Testis (tissue), 3 donors: ENCODE results near the gene HLA-DPB1. TPM values are rescaled to one million over a fixed set of nuclear protein-coding genes. Genes with fewer than 3 reads are reported as not detected.

ENCODE experiments used
- DNase-seq: peaks from one replicate; pipeline ENCODE4 v3.0.0-alpha.2; 2019
- H3K27ac ChIP-seq, 2 donors: fragments of 200-600 bp; sonication (generic); one replicate each; pipeline ENCODE4 v1.5.1; 2019
- H3K27me3 ChIP-seq: fragments of 200-600 bp; sonication (generic); one replicate; pipeline ENCODE4 v1.5.1; 2019
- H3K36me3 ChIP-seq: fragments of 200-600 bp; sonication (generic); one replicate; pipeline ENCODE4 v1.5.1; 2017; ENCODE audit warnings: low read depth; ENCODE audit errors: missing control alignments
- H3K4me1 ChIP-seq: fragments of 200-600 bp; sonication (generic); one replicate; pipeline ENCODE4 v1.5.1; 2019
- H3K4me3 ChIP-seq, 2 donors: fragments of 200-600 bp; sonication (generic); one replicate each; pipeline ENCODE4 v1.5.1; 2017 to 2019
- H3K9me3 ChIP-seq: fragments of 200-600 bp; sonication (generic); one replicate; pipeline ENCODE4 v1.5.1; 2017
- POLR2A ChIP-seq: fragments of 450-650 bp; IDR thresholded peaks from one replicate; pipeline ENCODE4 v1.6.1; 2017; ENCODE audit warnings: antibody characterized with exemption, mild to moderate bottlenecking, moderate library complexity
- WGBS, 2 donors: methylation state at CpG; one replicate each; pipeline ENCODE4 v1.1.5; 2018; 5-methylcytosine and 5-hydroxymethylcytosine counted together
- intact Hi-C: fragments of 100-400 bp; cut with DNase I; formaldehyde crosslinking; loops from one replicate; pipeline ENCODE4 v1.15.1; 2023; ENCODE audit warnings: low total_unique reads
- polyA plus RNA-seq: library from polyadenylated mRNA; stranded (reverse); fragments of 350-450 nt; fragmentation: Illumina TruSeq; extraction: RNeasy Lipid Tissue Mini Kit (QIAGEN cat#74804); gene quantifications from one replicate; pipeline ENCODE4 v1.2.3, GENCODE V29; 2014; ENCODE audit warnings: low read depth, low replicate concordance; ENCODE audit not compliant: insufficient read depth
- total RNA-seq, 2 donors: library from RNA; depleted of rRNA; stranded (reverse); fragments of >200 nt; gene quantifications; one replicate each; pipeline ENCODE4 v1.2.3, GENCODE V29; 2016
- TF ChIP-seq, protein P1 (sequence below), 3 experiments: fragments of 450-650 bp in 2 of 3; fragments of 200-600 bp in 1 of 3; sonication (generic) in 1 of 3; IDR thresholded peaks; one replicate each; pipeline ENCODE4 v1.5.1; 2016 to 2019; ENCODE audit warnings: antibody characterized with exemption in 3 of 3, mild to moderate bottlenecking in 2 of 3, moderate library complexity in 1 of 3

Gene HLA-DPB1
- total and polyA plus RNA-seq, 3 donors from 2014 or later: 14.4 to 183 (median 39.5) TPM

DNA sequence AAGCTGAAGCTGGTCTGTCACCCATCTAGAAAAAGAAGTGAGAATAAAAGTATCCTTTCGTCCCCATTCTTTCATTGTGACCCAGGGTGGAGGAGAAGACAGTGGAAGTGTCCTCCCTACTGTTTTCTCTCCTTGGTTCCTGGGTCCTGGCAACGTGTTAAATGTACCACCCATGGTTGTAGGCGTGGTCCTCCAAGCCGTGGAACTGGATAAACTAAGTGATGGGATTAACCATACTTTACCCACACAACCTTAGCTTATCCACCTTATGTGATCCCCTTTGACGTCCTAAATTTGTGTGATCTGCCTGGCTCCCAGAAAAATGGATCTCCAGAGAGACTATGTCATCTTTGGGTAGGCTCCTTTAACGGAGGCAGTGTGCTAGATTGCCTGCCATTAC lies 47.4 kb downstream of the HLA-DPB1 start:
- no peak for TF ChIP-seq POLR2A
- TF ChIP-seq, protein P1, sequence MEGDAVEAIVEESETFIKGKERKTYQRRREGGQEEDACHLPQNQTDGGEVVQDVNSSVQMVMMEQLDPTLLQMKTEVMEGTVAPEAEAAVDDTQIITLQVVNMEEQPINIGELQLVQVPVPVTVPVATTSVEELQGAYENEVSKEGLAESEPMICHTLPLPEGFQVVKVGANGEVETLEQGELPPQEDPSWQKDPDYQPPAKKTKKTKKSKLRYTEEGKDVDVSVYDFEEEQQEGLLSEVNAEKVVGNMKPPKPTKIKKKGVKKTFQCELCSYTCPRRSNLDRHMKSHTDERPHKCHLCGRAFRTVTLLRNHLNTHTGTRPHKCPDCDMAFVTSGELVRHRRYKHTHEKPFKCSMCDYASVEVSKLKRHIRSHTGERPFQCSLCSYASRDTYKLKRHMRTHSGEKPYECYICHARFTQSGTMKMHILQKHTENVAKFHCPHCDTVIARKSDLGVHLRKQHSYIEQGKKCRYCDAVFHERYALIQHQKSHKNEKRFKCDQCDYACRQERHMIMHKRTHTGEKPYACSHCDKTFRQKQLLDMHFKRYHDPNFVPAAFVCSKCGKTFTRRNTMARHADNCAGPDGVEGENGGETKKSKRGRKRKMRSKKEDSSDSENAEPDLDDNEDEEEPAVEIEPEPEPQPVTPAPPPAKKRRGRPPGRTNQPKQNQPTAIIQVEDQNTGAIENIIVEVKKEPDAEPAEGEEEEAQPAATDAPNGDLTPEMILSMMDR (IDR thresholded peaks at IDR 0.05): no peak
- Histone ChIP-seq H3K4me1 (no peaks in the 10 kb centered on the region), H3K27ac (no peak overlapping the region), H3K27me3 (no peaks in the 10 kb centered on the region), H3K4me3 (no peak overlapping the region), H3K36me3 (no peaks in the 10 kb centered on the region), H3K9me3 (no peaks in the 10 kb centered on the region)
- WGBS, 2 donors: 45 to 74% methylated on average over 6 of the region's 6 CpGs
- intact Hi-C loops: no loop called here
- no peak for DNase-seq

DNA sequence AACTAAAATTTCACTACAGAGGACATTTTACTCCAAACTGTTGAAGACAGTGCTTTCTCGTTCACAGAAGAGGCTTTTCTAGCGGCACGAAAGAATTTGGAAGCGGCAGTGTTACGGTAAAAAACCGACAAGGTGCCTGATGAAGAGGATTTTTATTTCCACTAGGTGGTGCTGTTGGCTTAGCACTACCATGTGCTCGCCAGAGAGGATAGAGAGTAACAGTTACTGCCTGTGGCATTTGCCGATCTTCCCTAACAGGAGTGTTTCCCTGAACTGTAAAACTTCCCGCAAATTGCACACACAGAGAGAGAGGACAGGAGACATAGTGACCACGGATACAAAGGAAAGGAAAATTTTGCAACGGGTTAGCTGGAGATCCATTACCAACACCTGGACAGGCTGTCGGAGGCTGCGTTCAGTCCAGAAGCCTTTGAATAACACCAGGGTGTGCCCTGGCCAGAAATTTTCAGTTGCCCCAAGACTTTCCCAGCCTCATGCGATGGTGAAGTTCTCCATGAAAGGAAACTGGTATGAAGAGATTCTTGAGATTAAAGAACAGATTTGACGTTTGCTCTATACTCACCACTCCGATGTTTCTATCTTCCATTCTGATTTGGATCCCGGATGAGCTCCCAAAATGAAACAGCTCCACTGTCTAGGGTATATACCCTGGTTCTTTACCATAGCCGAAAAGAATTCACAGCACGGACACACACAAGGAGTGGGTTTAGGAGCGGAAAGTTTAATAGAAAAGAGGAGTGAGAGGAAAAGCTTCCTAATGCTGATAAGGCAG lies 48.1 kb downstream of the HLA-DPB1 start:
- WGBS, 2 donors: 65 to 72% methylated on average over 20 of the region's 20 CpGs
- Histone ChIP-seq H3K4me1 (no peaks in the 10 kb centered on the region), H3K27me3 (no peaks in the 10 kb centered on the region), H3K4me3 (peak overlapping the region in 1 of 2 donors; percentile 10), H3K27ac (no peak overlapping the region), H3K36me3 (no peaks in the 10 kb centered on the region), H3K9me3 (no peaks in the 10 kb centered on the region)
- DNase-seq: peak; percentile 29
- TF ChIP-seq, protein P1 (IDR thresholded peaks at IDR 0.05): peak in 2 of 3 experiments; percentile 50 to 60
- no peak for TF ChIP-seq POLR2A
- intact Hi-C loops: no loop called here

DNA sequence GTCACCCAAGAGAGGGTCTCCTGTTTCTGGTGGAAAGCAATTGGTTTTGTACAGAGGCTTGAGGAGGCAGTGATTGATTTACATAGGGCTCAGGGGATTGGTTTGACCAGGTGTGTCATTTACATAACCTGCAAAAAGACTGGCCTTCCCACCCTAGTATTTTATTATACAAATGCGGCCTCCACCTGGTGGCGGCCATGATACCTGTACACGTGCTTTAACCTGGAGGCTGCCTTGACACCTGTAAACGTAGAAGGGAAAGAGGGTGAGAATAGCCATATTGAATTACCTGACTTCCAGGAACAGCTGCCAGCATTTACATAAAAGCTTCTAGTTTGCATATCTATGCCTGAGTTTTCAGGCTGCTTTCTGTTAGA lies 48.7 kb downstream of the HLA-DPB1 start:
- no peaks in the 10 kb centered on the region for H3K27me3 ChIP-seq
- WGBS, 2 donors: 75 to 84% methylated on average over 4 of the region's 4 CpGs
- intact Hi-C loops: no loop called here

DNA sequence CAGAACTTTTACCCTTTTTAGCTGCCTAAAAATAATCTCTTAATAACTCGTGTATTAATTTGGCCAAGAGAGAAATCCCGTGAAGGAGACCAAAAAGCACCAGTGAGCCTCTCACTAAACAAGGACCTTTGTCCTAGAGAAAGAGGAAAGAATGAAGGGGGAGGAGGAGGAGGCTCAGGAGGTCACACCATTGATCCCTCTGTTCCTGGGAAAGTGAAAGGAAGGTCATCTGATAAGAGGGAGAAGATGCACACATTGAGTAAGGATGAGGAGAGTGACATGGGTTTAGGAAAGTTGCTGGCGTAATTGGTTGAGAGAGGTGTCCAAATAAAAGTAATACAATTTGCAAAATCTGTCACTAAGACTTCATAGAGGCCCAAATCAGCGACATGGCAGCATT lies 49.2 kb downstream of the HLA-DPB1 start:
- no peaks in the 10 kb centered on the region for H3K9me3 ChIP-seq
- no peak overlapping the region for H3K27ac ChIP-seq
- H3K27me3 ChIP-seq: no peaks in the 10 kb centered on the region
- intact Hi-C loops: no loop called here
- no peak overlapping the region for H3K4me3 ChIP-seq
- H3K4me1 ChIP-seq: no peaks in the 10 kb centered on the region
- TF ChIP-seq, protein P1 (IDR thresholded peaks at IDR 0.05): no peak
- no peak for TF ChIP-seq POLR2A
- no peak for DNase-seq
- WGBS, 2 donors: 45 to 67% methylated on average over 4 of the region's 4 CpGs
- no peaks in the 10 kb centered on the region for H3K36me3 ChIP-seq

More for the DNA sequence above, 48.7 kb downstream of the HLA-DPB1 start:
- no peaks in the 10 kb centered on the region for H3K4me1 ChIP-seq
- H3K36me3 ChIP-seq: no peaks in the 10 kb centered on the region
- no peak overlapping the region for H3K4me3 ChIP-seq
- no peak for TF ChIP-seq POLR2A
- TF ChIP-seq, protein P1 (IDR thresholded peaks at IDR 0.05): no peak
- no peaks in the 10 kb centered on the region for H3K9me3 ChIP-seq
- no peak overlapping the region for H3K27ac ChIP-seq
- DNase-seq: no peak
